ENCODE data around the gene MKKS. TPM values are rescaled to one million over a fixed set of nuclear protein-coding genes. Genes with fewer than 3 reads are reported as not detected.

Gene MKKS
- total RNA-seq, 1 donor from 2014 or later = 5.1 TPM

DNA sequence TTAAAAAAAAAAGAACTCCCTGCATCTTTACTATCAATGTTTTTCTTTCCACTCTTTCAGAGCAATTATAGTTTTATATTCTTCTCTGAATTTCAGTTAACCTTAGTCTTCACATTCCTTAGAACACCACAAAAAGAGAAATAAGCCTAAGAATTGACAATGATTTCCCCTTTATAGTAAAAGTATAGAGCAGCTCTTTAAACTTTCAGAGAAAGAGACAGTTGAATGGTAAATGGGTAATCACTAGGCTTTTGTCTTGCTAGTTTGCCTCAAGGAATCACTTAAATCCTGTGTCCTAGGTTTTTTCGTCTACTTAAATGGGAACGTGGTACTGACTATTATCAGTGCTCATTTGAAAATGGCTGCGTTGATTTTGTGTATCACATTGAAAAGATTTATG is 32.8 kb upstream of the MKKS start:
- H3K4me3 ChIP-seq (ENCODE audit: low read depth, low read length) = no peak overlapping the region
- no peak for DNase-seq (ENCODE audit: low read depth)
- TF ChIP-seq, protein P1, sequence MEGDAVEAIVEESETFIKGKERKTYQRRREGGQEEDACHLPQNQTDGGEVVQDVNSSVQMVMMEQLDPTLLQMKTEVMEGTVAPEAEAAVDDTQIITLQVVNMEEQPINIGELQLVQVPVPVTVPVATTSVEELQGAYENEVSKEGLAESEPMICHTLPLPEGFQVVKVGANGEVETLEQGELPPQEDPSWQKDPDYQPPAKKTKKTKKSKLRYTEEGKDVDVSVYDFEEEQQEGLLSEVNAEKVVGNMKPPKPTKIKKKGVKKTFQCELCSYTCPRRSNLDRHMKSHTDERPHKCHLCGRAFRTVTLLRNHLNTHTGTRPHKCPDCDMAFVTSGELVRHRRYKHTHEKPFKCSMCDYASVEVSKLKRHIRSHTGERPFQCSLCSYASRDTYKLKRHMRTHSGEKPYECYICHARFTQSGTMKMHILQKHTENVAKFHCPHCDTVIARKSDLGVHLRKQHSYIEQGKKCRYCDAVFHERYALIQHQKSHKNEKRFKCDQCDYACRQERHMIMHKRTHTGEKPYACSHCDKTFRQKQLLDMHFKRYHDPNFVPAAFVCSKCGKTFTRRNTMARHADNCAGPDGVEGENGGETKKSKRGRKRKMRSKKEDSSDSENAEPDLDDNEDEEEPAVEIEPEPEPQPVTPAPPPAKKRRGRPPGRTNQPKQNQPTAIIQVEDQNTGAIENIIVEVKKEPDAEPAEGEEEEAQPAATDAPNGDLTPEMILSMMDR (conservative IDR thresholded peaks at IDR 0.05; ENCODE audit: low read depth, low read length) = no peak

DNA sequence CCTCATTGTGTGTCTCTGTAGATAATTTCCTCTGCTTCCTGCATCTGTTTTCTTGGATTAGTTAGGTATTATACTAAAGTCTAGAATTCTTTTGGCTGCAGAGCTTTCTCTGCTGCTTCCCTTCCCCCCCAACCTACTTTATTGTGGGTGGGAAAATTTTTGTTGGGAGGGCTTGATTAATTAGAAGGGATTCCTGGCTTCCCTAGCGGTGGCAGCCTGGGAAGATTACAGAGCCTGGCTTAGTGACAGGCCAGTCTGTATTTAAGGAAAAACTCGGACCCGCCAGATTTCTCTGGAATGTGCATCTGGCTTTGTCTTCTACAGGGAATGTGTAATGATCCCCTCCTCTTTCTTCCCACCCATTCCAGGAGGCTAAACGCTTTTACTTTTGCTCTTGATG is 32.3 kb upstream of the MKKS start:
- no peak overlapping the region for H3K4me3 ChIP-seq (ENCODE audit: low read depth, low read length)
- no peak for DNase-seq (ENCODE audit: low read depth)
- TF ChIP-seq, protein P1 (conservative IDR thresholded peaks at IDR 0.05; ENCODE audit: low read depth, low read length) = no peak

DNA sequence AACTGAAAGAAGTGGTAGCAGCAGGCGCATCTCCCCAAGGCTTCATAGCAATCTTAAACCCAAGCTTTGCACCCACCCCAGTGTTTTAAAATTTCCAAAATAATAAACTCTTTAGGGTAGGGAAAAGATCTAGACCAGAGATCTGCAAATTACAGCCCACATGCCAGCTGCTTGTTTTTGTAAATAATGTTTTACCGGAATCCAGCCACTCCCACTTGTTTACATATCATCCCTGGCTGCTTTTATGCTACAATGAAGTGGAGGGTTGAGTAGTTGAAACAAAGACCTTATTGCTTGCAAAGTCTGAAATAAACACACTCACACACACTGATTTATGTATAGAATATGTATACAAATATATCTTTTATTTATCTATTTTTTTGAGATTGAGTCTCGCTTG is 31.1 kb upstream of the MKKS start:
- no peak overlapping the region for H3K4me3 ChIP-seq (ENCODE audit: low read depth, low read length)
- TF ChIP-seq, protein P1 (conservative IDR thresholded peaks at IDR 0.05; ENCODE audit: low read depth, low read length) = no peak
- DNase-seq (ENCODE audit: low read depth) = no peak

DNA sequence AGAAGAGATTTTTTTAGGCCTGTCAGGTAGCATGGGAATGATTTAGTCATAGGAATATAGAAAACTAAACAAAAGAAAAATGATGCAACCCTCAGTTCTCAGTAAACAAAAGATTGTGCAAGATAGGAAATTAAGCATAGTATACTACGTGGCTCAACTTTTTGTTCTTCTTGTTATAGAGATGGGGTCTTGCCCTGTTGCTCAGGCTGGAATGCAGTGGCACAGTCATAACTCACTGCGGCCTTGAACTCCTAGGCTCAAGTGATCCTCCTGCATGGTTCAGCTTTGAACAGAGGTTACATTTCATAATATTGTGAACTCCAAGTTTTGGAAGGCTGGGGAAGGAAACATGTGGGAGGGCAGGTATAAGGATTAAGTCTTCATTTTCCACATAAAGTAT is 29.6 kb upstream of the MKKS start:
- TF ChIP-seq, protein P1 (conservative IDR thresholded peaks at IDR 0.05; ENCODE audit: low read depth, low read length) = no peak
- no peak for DNase-seq (ENCODE audit: low read depth)
- no peak overlapping the region for H3K4me3 ChIP-seq (ENCODE audit: low read depth, low read length)

DNA sequence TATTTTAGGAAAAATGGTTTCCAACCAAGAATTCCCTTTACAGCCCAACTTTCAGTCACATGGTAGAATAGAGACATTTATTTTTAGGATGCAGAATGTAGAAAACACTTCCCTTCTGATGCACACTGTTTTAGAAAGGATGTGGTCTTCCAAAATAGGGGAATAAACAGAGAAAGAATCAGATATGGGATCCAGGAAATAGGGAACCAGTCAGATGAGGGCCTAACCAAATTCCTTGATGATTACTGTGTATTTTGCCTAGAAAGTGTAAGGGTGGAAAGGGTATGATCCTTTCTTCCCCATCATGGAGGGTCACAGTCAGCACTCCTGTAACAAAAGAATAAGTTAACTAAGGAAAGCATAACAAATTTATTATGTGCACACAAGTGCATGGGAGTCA is 28.5 kb upstream of the MKKS start:
- TF ChIP-seq, protein P1 (conservative IDR thresholded peaks at IDR 0.05; ENCODE audit: low read depth, low read length) = no peak
- no peak for DNase-seq (ENCODE audit: low read depth)
- H3K4me3 ChIP-seq (ENCODE audit: low read depth, low read length) = no peak overlapping the region

DNA sequence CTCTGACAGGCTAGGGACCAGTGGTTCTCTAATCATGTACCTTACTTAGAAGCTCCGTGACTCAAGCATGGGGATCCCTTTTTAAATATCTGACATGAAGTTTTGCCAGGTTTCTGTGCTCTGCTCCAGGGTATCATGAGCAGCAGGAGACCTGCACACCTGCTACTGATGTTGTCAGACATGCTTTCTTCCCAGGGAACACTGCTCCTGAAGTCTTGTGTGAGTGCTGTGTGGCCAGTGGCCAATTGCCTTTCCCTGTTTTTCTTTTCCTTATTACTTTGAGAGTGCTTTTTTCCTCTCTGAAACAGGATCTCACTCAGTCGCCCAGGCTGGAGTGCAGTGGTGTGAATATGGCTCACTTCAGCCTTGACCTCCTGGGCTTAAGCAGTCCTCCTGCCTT is 27.5 kb upstream of the MKKS start:
- no peak for DNase-seq (ENCODE audit: low read depth)
- no peak overlapping the region for H3K4me3 ChIP-seq (ENCODE audit: low read depth, low read length)
- TF ChIP-seq, protein P1 (conservative IDR thresholded peaks at IDR 0.05; ENCODE audit: low read depth, low read length) = no peak

DNA sequence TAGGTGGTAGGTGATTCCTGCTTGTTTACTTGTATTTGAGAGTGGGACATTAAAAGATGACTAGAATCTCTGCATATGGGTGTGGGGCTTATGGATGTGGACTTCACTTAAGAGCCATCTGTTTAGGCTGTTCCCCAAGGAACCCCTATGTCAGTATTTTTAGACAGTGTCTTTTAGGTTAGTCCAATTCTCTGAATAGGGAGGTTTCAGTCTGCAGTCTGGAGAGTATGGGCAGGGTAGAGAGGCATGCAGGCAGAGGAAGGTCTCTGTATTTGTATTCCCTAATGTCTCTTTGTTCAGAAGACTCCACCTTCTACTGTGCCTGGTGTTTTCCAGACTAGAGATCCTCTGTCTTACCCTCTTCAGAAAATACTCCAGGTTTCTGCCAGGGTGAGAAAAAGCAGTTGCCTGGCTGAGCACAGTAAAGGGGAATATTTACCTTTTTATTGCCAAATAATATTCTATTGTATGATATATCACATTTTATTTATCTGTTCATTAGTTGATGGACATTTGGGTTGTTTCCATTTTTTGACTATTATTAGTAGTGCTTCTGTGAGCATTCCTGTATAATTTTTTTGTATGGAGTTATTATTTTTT is 20.2 kb upstream of the MKKS start:
- TF ChIP-seq, protein P1 (conservative IDR thresholded peaks at IDR 0.05; ENCODE audit: low read depth, low read length) = no peak
- H3K4me3 ChIP-seq (ENCODE audit: low read depth, low read length) = no peak overlapping the region

More for the DNA sequence above, 20.2 kb upstream of the MKKS start:
- no peak for DNase-seq (ENCODE audit: low read depth)
